DMS53 treated with DMSO at 0.1 percent for 48 hours (cell line): ENCODE results near the gene DPY30.
"Not testable (repeated sequence)": the region's sequence is repeated elsewhere in the genome, so short reads cannot be mapped to it uniquely, and the experiment has no call there.

Experiments used
- DNase-seq: peaks from one replicate; lab custom pipeline; 2025; ENCODE audit not compliant: unreplicated experiment; lab: John Stamatoyannopoulos, UW

The DPY30 gene

DNA sequence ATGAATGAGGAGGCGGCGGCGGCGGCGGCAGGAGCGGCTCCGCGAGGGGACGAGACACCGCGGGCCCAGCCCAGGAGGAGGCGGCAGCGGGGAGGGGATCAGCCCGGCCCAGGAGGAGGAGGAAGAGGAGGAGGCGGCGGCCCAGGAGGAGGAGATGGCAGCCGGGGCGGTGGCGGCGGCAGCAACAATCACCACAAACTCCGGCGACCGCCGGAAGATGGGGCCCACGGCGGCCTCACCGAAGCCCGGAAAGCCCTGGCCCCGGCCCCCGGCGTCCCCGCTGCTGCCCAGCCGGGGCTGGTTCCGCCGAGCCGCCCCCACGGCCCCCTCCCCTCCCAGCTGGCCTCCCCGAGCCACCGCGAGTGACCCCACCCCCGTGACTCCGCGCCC, 29.3 kb downstream of the DPY30 start:
- DNase-seq = not testable (repeated sequence)

DNA sequence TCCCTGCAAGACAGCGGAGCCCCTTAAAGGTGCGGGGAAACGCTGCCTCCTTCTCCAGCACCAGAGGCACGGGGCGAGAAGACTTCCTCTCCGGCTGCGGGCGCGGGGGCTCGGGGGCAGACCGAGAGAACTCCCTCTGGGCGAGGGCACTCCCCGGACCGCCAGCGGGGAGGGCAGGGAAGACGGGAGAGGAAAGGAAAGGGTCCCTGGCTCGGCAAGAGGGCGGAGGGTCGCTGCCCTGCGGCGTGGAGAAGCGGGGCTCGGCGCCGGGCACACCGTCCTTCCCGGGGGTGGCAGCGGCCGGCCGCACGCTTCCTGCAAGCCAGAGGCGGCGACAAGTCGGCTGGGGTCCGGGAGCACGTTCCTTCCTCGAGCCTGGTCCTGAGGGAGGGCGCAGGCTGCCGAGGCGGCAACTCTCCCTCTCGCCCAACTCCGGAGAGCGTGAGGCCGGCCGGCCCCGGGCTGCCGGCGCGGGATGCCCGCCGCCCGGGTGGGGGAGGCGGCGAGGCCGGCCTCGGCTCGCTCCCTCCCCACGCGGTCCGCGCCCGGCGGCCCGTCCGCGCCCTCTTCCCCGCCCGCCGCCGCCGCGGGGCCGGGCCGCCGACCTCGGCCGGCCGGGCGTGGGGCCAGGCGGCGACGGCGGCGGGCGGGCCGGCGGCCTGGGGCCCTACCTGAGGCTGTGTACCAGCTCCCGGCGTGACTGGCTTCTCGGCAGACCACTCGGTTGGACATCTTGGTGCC, 29.9 kb downstream of the DPY30 start:
- DNase-seq = no peak

DNA sequence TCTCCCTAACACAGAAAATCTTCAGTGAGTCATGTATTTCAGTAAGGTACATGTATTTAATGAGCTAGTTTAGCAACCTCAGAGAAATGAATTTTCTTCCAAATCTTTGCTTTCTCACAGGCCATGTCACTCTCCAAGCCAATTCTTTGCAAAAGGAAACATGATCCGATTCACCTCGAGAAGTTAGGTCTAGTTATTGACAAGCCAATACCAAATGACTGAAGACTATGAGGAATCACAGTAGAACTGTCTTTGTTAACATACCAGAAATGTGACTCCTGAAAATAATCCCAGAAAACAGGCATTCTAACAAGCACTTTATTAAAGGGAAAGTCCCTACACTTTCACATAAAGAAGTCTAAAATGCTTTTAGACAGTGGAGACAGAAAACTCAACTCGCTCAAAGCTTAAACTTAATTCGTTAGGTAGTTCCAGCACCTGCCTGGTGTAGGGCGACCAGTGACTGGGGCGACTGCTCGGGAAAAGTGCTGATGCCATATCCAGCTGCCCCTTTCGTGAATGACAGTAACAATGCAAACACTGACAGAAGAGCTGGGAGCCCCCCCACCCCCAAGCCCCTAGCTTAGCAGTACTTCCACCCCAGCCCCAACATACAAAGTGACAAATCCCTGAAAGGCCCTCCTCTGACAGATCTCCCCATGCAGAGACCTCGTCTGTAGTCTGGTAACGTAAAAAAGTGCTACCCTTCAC, 30.6 kb downstream of the DPY30 start:
- no peak for DNase-seq

DNA sequence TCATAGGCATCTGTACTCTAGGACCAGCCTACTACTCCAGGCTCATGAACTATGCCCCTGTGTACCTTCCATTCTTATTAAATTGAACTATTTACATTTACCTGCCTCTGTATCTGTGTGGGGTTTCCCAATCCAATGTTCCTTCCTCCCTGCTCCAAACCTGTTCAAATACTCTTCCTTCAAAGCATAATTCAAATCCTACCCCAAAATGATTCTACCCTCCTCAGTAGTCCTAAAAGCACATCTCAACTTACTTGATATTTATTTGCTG, 32.5 kb downstream of the DPY30 start:
- no peak for DNase-seq

DNA sequence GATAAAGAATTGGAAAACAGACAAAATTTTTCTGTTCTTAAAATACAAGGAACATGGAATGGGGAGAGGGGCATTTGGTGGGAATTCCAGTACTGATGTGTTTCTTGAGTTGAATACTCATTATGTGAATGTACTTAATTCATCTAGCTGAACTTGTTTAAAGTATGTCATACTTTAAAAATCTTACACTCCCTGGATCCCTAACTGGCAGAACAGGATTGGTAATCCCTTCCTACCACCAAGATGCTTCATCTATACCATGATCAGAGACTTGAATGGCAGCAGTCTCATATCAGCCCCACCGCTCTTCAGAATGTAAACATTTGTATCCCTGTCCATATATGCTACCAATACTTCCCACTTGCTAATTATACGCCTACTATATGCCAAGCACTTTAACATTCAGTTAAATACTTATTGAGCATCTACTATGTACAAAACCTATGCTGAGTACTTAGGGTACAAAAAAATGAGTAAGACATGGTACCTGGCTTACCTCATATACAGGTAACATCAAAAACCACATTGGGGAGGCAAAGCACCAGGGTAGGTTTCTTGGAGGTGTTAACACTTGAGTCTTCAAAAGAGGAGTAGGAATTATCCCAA, 34.1 kb downstream of the DPY30 start:
- no peak for DNase-seq

DNA sequence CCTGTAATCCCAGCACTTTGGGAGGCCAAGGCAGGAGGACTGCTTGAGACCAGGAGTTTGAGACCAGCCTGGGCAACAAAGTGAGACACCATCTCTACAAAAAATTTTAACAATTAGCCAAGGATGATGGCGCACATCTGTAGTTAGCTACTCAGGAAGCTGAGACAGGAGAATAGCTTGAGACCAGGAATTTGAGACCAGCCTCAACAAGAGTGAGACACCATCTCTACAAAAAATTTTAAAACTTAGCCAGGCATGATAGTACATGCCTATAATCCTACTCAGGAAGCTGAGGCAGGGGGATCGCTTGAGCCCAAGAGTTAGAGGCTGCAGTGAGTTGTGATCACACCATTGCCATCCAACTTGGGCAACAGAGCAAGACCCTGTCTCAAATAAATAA, 35.8 kb downstream of the DPY30 start:
- DNase-seq = no peak

DNA sequence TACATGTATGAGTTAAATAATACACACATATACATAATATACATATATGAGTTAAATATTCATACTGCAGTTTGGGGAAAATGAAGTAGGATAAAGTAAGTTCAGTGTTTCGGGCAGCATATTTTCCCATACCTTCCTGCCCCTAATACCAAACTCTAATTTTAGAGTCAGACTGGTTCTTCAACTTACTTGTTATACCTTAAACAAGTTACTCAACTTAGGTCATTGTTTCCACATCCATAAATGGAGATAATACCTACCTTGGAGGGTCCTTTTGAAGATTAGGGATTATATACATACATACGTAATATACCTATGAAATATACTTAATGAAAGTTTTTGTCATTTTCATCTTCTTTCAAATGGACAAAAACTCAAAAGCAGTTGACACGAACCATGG, 37.2 kb downstream of the DPY30 start:
- DNase-seq = no peak

DNA sequence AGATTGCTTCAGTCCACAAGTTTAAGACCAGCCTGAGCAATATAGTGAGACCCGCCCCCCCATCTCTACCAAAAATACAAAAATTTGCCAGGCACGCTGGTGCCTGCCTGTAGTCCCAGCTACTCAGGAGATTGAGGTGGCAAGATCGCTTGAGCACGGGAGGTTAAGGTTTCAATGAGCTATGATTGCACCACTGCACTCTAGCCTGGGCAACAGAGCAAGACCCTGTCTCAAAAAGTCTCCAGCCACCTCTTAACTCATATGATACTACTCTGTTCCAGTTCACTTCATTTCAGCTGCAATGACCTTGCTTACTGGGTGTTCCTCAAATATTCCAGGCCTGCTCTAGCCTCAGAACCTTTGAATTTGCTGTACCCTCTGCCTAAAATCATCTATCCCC, 40.2 kb downstream of the DPY30 start:
- no peak for DNase-seq

DNA sequence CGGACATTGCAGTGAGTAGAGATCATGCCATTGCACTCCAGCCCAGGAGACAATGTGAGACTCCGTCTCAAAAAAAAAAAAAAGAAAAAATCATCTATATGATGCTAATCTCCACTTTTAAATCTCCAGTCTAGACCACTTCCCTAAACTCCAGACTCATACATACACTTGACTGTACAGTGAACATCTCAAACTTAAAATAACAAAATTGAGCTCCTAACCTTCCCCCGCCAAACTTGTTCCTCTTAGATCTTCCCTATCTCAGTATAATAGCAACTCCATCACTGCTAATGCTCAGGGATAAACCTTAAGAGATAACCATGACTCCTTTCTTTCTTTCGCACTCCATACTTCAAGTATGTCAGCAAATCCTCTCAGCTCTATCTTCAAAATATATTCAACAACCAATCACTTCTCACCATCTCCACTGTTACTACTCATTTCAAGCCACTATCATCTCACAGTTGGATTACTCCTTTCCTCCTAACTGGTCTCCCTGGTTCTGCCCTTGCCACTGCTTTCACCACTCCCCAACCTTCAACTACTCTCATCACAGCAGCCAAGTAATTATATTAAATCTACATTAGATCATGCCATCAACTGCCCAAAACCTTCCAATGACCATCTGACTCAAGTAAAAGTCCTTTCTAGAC, 40.7 kb downstream of the DPY30 start:
- no peak for DNase-seq

DNA sequence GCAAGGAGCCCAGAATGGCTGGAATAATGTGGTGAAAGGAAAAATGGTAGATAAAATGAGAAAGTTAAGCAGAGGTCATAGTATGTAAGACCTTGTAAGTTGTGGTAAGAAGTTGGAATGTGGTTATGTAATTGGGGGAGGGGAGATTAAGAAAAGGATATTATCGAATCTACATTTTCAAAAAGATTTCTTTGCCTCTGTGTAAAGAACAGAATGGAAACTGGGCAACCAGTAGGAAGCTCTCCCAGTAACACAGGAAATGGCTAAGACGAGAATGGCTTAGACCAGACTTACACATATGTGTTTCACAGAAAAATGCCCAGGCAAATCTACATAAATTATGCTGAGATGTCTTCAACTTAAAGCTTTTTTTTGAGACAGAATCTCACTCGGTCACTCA, 42.0 kb downstream of the DPY30 start:
- DNase-seq = no peak

DNA sequence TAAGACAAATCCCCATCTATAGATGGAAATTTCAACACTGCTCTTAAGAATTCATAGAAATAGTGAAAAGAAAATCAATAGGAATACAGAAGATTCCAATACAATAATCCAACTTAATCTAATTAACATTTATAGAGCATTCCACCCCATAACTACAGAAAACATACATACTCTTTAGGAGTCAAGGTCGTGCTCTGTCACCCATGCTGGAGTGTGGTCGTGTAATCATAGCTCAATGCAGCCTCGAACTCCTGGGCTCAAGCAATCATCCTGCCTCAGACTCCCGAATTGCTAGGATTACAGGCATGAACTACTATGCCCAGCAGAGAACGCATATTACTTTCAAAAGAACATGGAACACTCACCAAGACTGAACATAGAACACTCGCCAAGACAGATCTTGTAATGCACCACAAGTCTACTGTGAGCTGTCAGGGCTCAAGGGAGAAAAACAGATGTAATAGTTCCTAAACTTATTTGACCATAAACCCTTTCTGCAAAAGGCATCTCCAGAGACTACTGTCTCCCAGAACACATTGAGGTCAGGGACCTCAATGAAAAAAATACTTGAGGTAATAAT, 42.9 kb downstream of the DPY30 start:
- no peak for DNase-seq

DNA sequence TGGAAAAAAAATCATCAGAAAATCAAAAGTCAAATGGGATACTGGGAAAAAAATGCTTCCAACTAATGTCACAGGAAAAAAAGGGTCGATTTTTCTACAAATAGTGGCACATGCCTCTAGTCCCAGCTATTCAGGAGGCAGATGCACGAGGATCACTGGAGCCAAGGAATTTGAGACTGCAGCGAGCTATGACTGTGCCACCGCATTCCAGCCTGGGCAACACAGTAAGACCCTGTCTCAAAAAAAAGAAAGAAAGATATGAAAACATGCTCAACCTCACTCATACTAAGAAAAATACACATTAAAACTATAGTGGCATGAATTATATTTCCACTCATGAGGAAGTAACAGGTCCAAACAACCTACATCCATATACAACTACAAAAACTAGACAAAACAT, 46.7 kb downstream of the DPY30 start:
- DNase-seq = no peak

DNA sequence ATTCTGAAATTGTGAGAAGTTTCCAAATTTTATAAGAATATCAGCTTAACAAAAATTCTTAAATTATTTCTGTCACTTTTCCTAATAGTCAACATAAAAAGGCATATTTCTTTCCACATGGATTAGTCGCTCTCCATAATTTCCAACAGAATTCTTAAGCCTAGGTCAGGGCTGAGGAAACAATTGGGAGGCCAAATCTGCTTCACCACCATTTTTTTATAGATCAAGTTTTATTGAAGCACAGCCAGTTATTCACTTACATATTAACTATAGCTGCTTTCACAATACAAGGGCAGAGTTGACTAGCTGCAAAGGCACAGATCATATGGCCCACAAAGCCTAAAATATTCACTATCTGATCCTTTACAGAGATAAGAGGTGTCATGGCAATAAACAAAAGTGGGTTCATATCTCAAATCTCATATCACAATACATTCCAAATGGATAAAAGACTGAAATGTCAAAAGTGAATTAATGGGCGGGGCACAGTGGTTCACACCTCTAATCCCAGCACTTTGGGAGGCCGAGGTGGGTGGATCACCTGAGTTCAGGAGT, 47.5 kb downstream of the DPY30 start:
- DNase-seq = no peak

DNA sequence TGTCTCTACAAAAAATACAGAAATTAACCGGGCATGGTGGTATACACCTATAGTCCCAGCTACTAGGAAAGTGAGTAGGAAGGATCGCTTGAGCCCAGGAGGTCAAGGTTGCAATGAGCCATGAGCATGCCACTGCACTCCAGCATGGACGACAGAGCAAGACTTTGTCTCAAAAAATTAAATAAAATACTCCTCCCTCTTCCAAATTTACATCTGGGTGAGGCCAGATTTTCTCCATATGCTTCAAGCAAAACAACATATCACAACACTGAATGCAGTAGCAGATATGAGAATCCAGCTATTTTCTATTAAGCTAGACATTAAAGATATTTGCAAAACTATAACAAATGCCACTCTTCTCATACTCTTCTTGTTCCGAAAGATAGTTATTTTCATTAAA, 49.7 kb downstream of the DPY30 start:
- no peak for DNase-seq

DNA sequence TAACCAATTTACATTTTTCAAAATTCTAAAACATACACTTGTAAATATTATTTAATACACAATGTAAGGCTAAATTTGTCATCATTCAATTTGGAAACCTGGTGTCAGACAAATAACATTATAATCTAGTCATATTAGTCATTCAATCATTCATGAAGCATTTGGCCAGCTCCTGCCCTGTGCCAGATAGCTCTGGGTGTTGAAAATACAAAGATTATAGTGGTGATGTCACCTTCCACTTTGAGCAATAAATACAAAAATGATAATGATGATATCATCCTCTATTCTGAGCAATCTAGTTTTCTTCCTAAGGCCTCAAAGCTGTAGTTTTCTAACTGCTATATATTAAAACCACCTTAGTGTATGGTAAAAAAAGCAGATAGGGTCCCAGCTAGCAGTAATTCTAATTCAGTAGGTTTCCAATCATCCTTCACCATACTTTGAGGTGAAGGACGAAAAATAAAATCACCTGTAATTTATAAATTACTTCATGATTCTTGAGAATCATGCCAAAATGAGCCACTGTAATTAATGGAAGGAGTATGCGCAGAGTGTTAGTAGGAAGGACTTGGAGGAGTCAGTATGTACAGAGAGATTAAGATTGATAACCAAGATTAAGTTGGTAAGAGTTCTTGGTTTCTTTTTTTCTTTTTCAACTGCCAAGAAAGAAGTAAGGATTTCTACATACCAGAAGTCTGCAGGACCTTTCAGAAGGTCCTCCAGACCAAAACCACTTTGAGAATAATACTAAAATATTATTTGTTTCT, 52.0 kb downstream of the DPY30 start:
- no peak for DNase-seq

DNA sequence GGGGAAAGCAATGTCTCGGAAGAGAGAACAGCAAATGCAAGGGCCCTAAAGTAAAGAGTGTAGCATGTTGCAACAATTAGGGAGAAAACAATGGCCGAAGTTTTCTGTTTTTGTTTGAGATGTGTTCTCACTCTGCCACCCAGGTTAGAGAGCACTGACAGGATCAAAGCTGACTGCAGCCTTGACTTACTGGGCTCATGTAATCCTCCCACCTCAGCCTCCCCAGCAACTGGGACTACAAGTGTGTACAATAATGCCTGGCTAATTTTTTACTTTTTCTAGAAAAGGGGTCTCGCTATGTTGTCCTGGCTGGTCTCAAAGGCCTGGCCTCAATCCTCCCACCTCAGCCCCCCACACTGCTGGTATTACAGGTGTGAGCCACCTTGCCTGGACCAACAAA, 52.7 kb downstream of the DPY30 start:
- DNase-seq = no peak

DNA sequence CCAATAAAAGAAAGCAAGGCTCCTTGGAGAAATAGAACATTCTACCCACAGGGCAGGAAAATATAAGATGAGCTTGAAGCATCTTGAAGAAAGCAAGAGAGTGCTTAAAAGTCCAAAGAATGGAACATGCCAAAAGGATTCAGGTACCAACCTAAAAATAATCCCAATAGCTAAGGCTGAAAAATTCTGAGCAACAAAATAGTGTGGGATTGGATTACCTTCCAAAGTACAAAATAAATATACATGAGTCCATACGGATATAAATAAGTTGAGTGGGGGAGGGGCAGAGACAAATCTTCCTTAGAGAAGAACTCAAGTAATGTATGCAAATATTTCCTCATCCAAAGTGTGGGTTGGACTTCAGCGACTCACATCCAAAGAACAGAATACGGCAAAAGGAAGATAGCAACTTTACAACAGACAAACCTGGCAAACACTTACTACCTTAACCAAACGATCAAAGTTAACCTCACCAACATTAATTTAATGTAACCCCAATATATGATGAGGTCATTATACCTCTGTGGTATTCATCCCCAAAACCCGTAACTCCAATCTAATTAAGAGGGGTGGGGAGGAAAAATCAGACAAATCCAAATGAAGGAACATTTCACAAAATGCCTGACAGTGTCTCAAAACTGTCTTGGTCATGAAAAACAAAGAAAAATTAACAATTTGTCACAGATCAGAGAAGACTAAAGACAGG, 55.7 kb downstream of the DPY30 start:
- no peak for DNase-seq

DNA sequence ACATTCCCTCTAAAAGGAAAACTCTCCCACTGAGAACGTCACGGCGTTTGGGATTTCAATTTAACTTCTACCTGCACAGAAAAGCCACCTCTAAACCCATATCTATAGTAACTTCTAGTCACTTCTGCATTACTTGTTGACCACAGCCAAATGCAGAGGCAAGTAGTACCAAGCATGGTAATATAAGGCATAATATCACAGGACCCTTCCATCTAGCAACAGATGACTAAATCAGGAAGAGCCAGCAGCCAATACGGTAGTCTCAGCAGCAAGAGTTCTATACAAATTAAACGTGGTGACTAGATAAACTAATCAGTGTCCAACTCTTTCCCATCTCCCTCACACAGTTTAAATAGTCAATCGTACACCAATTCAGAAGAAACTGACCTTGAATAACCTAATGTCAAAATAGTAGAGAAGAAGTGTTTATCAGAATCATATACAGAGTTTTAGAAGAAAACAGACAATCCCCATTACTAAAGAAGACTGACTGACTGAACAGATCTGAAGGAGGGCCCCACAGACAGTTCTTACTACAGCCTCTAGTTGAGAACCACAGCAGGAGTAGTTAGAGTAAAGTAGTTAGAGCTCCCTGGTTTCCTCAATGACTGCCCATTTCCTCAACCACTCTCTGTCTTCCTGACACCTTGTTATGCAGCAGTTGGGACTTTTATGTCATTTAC, 58.8 kb downstream of the DPY30 start:
- no peak for DNase-seq

DNA sequence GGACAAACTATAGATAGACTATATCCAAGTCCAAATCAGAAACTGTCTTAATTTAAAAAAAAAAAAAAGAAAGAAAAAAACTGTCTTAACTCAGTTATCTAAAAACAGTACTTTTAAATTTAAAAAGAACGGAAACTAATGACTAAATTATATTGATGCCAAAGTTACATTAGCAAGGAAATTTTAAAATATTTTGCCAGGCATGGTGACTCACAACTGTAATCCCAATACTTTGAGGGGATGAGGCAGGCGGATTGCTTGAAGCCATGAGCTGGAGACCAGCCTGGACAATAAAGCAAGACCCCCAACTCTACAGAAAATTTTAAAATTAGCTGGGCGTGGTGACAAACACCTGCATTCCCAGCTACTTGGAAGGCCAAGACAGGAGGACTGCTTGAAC, 59.6 kb downstream of the DPY30 start:
- no peak for DNase-seq

DNA sequence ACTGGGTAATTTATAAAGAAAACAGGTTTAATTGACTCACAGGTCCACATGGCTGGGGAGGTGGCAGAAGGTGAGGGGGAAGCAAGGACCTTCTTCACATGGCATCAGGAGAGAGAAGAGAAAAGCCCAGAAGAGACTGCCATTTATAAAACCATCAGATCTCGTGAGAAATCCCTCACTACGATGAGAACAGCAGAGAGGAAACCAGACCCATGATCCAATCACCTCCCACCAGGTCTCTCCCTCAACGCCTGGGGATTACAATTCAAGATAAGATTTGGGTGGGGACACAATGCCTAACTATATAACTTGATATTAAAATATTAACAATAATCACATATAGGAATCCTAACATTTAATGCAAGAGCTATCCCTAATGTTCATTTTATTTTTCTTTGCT, 60.6 kb downstream of the DPY30 start:
- DNase-seq = no peak
